Right lobe of liver (tissue), 4 donors: ENCODE measurements around the gene RIT2.

Experiments used
- CTCF ChIP-seq, 4 donors: fragments of 200-600 bp in 3 of 4; fragments of 450-650 bp in 1 of 4; IDR thresholded peaks; one replicate each; pipeline versions ENCODE4 v1.5.1 to v1.8.0; 2016 to 2022; ENCODE audit warnings: antibody characterized with exemption in 4 of 4, mild to moderate bottlenecking in 2 of 4
- POLR2A ChIP-seq: fragments of 450-650 bp; IDR thresholded peaks from one replicate; pipeline ENCODE4 v1.6.1; 2017; ENCODE audit warnings: antibody characterized with exemption, mild to moderate bottlenecking
- donor health status: DM: no; HTN: no; CAD: no.
- donor health status: DM: no; HTN: no; CAD: no.
- donor health status: DM: no; HTN: yes; CAD: no.

- TF ChIP-seq CTCF (IDR thresholded peaks at IDR 0.05) (no peak), POLR2A (no peak)
Observed at GRCh38 chr18:42872838-42873237, 242.6 kb downstream of the RIT2 start.
